ENCODE measurements around the gene EMSY. TPM values are rescaled to one million over a fixed set of nuclear protein-coding genes. Genes with fewer than 3 reads are reported as not detected.

Gene EMSY
- total and polyA plus RNA-seq, 2 of the 8 experiments (the other 6 are each of a cell fraction or from before 2014, with no cell fraction given): 29.6 to 34.6 TPM

DNA sequence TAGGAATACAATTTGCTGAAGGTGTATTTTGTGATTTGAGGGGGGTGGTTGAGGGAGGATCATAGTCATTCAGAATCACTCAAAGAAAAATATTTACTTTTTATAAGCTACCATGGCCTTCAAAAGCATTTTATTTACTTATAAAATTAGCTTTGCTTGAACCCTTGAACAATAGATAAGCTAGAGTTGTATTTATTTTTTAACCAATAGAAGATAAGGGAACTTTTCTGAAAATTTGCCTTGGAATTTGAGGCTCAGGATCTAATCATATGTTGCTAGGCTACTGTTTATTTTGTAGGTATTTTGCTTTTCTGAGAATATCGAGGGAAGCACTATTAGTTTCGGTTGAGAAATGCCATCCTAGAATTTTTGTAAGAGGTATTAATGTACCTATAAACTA lies 82.1 kb downstream of the EMSY start:
- H4K20me1 ChIP-seq (replicated peaks in 1 of 2; ENCODE audit: control insufficient read depth in 1 of 2, insufficient read depth in 2 of 2, low read length in 2 of 2): peaks cover 1 to 2% of the 10 kb centered on the region in 2 experiments
- H4K5ac ChIP-seq (ENCODE audit: insufficient read length, low read depth, low read length): no peak overlapping the region
- H3K36me3 ChIP-seq (ENCODE audit: control insufficient read depth in 2 of 4, insufficient read depth in 4 of 4, low read length in 3 of 4): peaks cover 8 to 78% (median 33%) of the 10 kb centered on the region in 4 experiments
- POLR2A ChIA-PET (ENCODE audit: partially characterized antibody): no interaction called here
- no peak overlapping the region for H3K27ac ChIP-seq (ENCODE audit: low read depth, low read length)
- H3K23ac ChIP-seq (ENCODE audit: insufficient read length): no peak overlapping the region
- no peak overlapping the region for H3K18ac ChIP-seq (ENCODE audit: extremely low read depth, low read length)
- no peak overlapping the region for H3K4me3 ChIP-seq (ENCODE audit: extremely low read depth in 1 of 4, insufficient read depth in 2 of 4, low read depth in 3 of 4, low read length in 4 of 4)
- no peak for DNase-seq (ENCODE audit: low read depth in 1 of 2, low spot score in 2 of 2)
- no peaks in the 10 kb centered on the region for H3K79me2 ChIP-seq (ENCODE audit: control insufficient read depth in 1 of 2, insufficient read depth in 2 of 2, low read length in 2 of 2)
- WGBS, 2 experiments (ENCODE audit: extremely low coverage in 1 of 2, insufficient coverage in 1 of 2, insufficient read length in 1 of 2, insufficient replicate concordance in 2 of 2, low coverage in 1 of 2, low lambda C conversion rate in 2 of 2, missing lambda C conversion rate in 1 of 2): 88% methylated on average over 2 of the region's 2 CpGs; no CpG with 5 or more reads in 1 of the 2 experiments
- no peaks in the 10 kb centered on the region for H3K23me2 ChIP-seq (ENCODE audit: low read depth, low read length)
- H2AFZ ChIP-seq (ENCODE audit: low read length): no peak overlapping the region
- H4K8ac ChIP-seq (ENCODE audit: extremely low read depth, insufficient read depth, low read length): no peak overlapping the region
- no peak overlapping the region for H3K4me2 ChIP-seq (ENCODE audit: insufficient read depth in 1 of 2, low read depth in 2 of 2, low read length in 2 of 2)
- H3K14ac ChIP-seq (ENCODE audit: insufficient read length): no peak overlapping the region
- H3K9me3 ChIP-seq (ENCODE audit: insufficient read depth in 2 of 2, low read depth in 1 of 2, low read length in 1 of 2): no peaks in the 10 kb centered on the region
- H3K56ac ChIP-seq (replicated peaks; ENCODE audit: insufficient read length, low read depth, low read length): no peak overlapping the region
- H2BK15ac ChIP-seq (ENCODE audit: low read length): no peak overlapping the region
- H2BK5ac ChIP-seq (ENCODE audit: low read depth, low read length): no peak overlapping the region
- no peak overlapping the region for H2BK120ac ChIP-seq (replicated peaks; ENCODE audit: low read depth, low read length)
- H3K4me1 ChIP-seq (replicated peaks in 1 of 4; ENCODE audit: control insufficient read depth in 3 of 4, insufficient read depth in 4 of 4, low read length in 3 of 4): no peaks in the 10 kb centered on the region
- no peak overlapping the region for H3K9ac ChIP-seq (replicated peaks in 1 of 4; ENCODE audit: extremely low read depth in 1 of 4, low read depth in 3 of 4, low read length in 3 of 4)
- no peaks in the 10 kb centered on the region for H3K79me1 ChIP-seq (ENCODE audit: low read depth, low read length)
- H3K4ac ChIP-seq (replicated peaks; ENCODE audit: insufficient read length, low read depth, low read length): no peak overlapping the region
- H4K91ac ChIP-seq (replicated peaks; ENCODE audit: insufficient read length, low read length): no peak overlapping the region
- FAIRE-seq: no peak
- H2BK12ac ChIP-seq (ENCODE audit: low read depth, low read length): no peak overlapping the region
- CTCF ChIA-PET (ENCODE audit: partially characterized antibody): interaction anchor here (0.6 kb wide), 1 partner anchor 289 kb away, joined by 3 read pairs; no protein-coding TSS in a partner anchor
- H2AK5ac ChIP-seq (ENCODE audit: low read depth, low read length): no peak overlapping the region
- no peak overlapping the region for H2BK20ac ChIP-seq (ENCODE audit: low read length)
- H3K27me3 ChIP-seq (replicated peaks in 1 of 4; ENCODE audit: control insufficient read depth in 3 of 4, extremely low read depth in 1 of 4, insufficient read depth in 3 of 4, low read length in 3 of 4): peaks cover 0 to 1% (median 0%) of the 10 kb centered on the region in 4 experiments; a peak in 1 of 7 replicates
- TF ChIP-seq KDM5A (IDR thresholded peaks at IDR 0.05; ENCODE audit: low read length): no peak
- no peak for TF ChIP-seq ATF2 (IDR thresholded peaks at IDR 0.05; ENCODE audit: low read length)
- no peak for TF ChIP-seq CEBPB (IDR thresholded peaks at IDR 0.05; ENCODE audit: low read depth, low read length)
- TF ChIP-seq SP2 (IDR thresholded peaks at IDR 0.05; ENCODE audit: low read length): no peak
- TF ChIP-seq EZH2 (IDR thresholded peaks at IDR 0.05; ENCODE audit: low read depth, low read length, severe bottlenecking): no peak
- TF ChIP-seq JUN (IDR thresholded peaks at IDR 0.05; ENCODE audit: low read depth, low read length): no peak
- TF ChIP-seq MAFK (IDR thresholded peaks at IDR 0.05; ENCODE audit: low read depth, low read length): no peak
- no peak for TF ChIP-seq KDM1A (IDR thresholded peaks at IDR 0.05; ENCODE audit: borderline replicate concordance, low read length)
- TF ChIP-seq JUND (IDR thresholded peaks at IDR 0.05; ENCODE audit: low read length): no peak
- TF ChIP-seq PHF8 (conservative IDR thresholded peaks at IDR 0.05; ENCODE audit: low read depth, low read length): no peak
- no peak for TF ChIP-seq KDM4A (IDR thresholded peaks at IDR 0.05; ENCODE audit: low read depth, low read length, severe bottlenecking)
- no peak for TF ChIP-seq SRF (IDR thresholded peaks at IDR 0.05; ENCODE audit: low read depth, low read length)
